ENCODE measurements around the gene ACOT12. TPM values are rescaled to one million over a fixed set of nuclear protein-coding genes. Genes with fewer than 3 reads are reported as not detected.

The ACOT12 gene
- polyA plus RNA-seq, 1 donor: 1.2 TPM

- DNase-seq: no peak
These were observed 6.4 kb upstream of the ACOT12 start for GRCh38 chr5:81400375-81400774.

DNA sequence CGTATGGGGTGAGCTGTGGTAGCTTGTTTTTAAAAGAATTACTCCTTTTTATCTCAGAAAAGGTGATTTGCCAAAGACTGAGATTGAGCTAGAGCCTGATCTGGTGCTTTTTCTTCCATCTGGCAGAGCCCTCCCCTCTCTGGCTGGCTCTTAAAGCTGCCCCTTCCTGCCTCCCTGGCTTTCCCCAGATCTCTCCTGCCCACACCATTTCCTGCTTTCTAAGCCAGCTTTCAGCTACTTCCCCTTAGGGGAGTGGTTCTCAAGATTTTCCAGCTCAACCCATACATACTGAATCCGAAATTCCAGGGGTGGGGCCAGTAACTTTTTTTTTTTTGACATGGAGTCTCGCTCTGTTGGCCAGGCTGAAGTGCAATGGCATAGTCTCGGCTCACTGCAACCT, 4.8 kb upstream of the ACOT12 start:
- DNase-seq: no peak

GRCh38 chr5:81397176-81397575, 3.2 kb upstream of the ACOT12 start:
- no peak for DNase-seq

- no peak for DNase-seq
These were observed 1.3 kb upstream of the ACOT12 start for GRCh38 chr5:81395262-81395661.

DNA sequence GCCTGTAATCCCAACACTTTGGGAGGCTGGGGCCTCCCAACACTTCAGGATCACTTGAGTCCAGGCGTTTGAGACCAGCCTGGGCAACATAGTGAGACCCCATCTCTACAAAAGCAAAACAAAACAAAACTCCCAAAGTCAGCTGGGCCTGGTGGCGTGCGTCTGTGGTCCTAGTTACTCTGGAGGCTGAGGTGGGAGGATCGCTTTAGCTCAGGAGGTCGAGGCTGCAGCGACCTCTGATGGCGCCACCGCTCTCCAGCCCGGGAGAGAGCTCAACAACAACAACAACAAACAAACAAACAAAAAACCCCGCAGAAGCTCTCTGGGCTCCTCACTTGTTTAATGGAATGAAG, 528 bp downstream of the ACOT12 start:
- no peak for DNase-seq

DNA sequence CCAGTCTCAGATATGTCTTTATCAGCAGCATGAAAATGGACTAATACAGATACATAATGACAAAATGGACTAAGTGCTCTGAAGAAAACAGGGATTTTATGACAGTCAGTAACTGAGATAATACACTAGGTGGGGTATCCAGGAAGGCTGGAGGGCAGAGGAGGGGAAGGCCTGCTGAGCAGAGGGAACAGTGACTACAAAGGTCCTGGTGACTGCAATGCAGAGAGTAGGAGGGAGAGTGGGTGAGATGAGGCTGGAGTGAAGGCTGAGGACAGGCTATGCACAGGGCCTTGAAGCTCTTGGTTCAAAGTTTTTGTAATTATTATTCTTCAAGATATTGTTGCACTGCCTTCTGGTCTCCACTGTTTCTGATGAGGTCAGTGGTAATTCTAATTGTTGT, 4.9 kb downstream of the ACOT12 start:
- no peak for DNase-seq

DNA sequence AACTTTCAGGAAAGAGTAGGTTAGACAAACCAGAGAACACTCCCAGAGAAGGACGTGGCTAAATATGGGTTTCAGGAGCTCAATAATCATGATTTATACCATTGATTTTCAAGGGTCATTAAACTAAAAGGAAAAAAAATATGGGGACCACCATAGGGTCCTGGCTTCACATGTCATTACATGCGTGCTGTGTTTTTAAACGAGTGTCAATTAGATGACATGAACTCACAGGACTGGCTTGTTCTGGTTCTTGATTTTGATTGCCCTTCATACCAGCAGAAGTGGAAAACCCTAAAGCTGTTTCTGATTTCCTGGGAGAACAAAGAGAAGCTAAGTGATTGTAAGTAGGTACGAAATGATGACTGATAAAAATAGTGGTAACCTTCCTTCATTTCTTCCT, 5.8 kb downstream of the ACOT12 start:
- no peak for DNase-seq

- DNase-seq: no peak
These were observed 10.1 kb downstream of the ACOT12 start for GRCh38 chr5:81383867-81384266.

DNA sequence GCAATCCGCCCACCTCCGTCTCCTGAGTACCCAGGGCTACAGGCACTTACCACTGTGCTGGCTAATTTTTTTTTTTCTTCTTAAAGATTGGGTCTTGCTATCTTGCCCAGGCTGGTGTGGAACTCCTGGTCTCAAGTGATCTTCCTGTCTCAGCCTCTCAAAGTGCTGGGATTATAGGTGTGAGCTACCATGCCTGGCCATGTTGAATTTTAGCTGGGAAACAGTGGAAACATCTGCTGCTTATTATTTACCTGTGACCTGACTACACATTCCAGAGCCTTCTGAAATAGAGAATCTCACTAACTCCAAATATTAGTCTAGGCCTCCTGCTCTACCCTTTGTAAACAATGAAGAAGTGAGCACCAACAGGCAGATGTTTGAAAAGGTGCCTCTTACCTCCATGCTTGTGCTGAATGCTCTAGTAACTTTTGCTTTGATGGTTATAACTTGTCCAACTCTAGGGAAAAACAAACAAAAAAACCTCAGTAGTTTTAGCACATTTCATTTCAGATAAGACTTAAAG, 22.5 kb downstream of the ACOT12 start:
- DNase-seq: no peak

GRCh38 chr5:81370912-81371311, 23.0 kb downstream of the ACOT12 start:
- DNase-seq: no peak

DNA sequence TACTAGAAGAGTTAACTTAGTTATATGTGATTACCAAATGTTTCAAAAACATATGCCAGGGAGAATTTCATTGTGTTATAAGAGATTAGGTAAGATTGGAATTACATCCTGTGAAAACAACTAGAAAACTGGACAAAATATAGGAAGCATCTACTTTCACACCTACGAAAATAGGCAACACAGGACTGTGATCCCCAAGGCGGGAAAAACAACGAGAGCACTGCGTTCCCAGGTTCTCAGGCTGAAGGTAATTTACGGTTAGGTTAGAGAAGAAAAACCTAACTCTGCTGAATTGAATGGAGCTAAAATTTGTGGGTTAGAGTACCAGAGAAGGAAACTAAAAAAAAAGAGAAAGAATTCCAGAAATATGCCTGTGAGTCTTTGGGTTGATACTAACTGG, 28.4 kb downstream of the ACOT12 start:
- no peak for DNase-seq

DNA sequence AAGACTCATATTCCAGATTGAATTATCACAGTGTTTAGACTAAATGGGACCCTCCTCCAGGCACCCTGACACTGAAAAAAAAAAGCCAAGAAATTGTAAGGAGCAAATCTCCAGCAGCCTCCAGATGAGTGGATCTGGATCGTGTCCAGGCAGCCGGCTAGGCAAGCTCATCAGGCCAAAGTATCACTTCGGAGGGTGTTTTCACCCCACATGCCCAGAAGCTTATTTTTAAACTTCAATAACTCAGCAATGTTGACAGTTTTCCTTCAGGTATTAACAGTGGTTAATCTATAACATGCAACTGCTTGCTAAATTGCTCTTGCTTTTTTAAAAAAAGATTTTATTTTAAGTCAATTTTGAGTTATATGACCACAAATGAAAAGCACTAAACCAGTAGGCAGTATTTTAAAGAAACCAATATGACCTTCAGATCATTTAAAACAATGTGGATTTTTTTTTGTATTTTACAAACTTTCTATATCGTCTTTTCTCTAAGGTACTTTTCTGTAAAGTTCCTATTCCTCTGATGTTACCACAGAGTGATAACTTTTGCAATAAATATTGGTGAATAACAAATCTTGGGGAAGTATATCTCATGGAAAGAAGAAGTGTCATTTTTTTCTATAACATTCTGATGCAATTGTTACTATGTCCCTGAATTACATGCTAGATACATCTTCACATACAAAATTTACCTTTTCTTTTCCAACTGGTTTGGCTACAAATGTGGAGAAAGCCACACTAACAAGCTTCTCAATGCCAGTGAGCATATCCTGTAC, 30.7 kb downstream of the ACOT12 start:
- no peak for DNase-seq

- no peak for DNase-seq
These were observed 32.3 kb downstream of the ACOT12 start for GRCh38 chr5:81361600-81361999.

DNA sequence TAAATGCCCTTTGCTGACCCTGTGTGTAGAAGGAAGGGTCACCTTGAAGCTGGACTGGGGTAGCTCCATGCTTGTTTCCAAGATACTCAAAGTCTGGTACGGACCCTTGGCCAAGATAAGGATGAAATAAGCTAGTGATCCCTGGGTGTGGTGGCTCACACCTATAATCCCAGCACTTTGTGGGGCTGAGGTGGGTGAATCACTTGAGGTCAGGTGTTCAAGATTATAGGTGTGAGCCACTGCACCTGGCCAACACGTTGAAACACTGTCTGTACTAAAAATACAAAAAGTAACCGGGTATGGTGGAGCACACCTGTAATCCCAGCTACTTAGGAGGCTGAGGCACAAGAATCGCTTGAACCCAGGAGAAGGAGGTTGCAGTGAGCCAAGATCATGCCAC, 33.3 kb downstream of the ACOT12 start:
- DNase-seq: no peak

DNA sequence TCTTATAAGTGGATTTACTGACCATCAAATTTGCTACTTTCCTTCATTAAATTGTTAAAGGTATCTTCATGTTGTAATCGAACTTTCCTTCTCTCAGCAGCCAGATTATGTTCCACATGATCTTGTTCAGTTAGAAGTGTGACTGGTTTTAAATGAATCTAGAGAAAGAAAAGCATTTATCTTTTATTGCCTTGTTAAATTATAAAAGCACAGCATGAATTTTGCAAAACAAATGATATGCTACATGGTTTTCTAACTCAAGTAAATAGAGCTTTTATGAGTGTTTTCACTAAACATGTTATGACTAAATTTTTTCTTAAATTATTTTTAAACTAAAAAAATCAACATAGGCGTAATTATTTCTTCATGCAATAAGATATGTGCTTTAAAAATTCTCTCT, 34.1 kb downstream of the ACOT12 start:
- DNase-seq: no peak

GRCh38 chr5:81359108-81359507, 34.8 kb downstream of the ACOT12 start:
- no peak for DNase-seq

DNA sequence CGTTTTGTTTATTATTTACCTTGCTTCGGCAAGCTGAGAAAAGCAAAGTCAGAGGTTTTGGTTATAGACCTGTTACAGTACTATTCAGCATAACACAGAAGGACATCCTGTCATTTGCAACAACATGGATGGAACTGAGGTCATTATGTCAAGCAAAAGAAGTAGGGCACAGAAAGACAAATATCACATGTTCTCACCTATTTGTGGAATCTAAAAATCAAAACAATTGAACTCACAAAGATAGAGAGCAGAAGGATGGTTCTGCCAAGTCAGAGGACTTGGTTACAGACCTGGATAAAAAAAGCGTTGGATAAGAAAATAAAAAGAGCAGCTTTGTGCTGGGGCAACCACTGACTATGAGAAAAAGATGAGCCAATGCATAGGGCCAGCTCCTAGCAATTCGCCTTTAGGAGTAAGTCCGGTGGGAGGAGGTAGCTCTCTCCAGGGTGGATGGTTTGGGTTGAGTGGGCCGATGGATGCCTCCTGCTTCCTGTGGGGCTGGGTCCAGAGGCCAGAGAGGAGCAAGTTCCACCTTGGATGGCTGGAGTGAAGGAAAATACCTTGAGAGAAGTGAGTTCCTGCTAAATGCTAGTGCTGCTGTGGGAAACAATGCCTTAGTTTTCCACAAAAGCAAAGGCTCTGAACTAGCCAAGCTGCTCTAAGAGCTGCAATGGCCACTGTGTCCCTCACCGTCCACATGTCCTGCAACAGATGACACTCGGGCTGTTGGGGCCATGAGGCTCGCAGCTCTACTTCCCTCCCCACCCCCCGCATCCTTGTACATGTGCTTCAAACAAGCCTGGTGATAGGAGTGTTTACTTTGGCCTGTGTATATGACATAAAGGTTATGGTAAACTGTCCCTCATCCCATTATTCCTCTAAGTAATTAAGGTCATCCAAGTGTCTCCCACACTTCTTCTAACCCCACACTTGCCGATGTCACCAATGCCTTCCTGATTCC, 38.4 kb downstream of the ACOT12 start:
- no peak for DNase-seq

GRCh38 chr5:81354093-81354492, 39.8 kb downstream of the ACOT12 start:
- no peak for DNase-seq

GRCh38 chr5:81353189-81353588, 40.7 kb downstream of the ACOT12 start:
- DNase-seq: no peak

GRCh38 chr5:81350507-81350906, 43.4 kb downstream of the ACOT12 start:
- DNase-seq: no peak

DNA sequence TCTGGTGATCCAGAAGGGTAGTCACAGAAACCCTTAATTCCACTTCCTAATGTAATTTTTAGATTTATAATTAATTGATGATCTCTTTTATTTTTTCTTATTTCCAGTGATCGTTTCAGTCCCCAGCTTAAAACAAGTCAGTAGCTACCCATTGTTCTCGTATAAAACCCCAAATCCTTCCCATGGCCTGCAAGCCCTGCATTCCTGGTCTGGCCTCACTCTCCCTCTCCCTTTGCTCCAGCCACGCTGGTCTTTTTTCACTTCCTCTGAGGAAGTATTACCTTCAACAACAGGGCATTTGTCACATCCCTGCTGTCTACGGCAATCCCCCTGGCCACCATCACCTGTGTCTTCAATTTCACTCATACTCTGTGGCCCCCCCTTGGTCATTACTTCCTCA, 44.8 kb downstream of the ACOT12 start:
- no peak for DNase-seq

- no peak for DNase-seq
These were observed 48.4 kb downstream of the ACOT12 start for GRCh38 chr5:81345411-81346003.

- no peak for DNase-seq
These were observed 49.2 kb downstream of the ACOT12 start for GRCh38 chr5:81344736-81345135.

Data from left kidney (tissue), 2 donors.